Measurements from ENCODE around the gene PAX6. TPM values are rescaled to one million over a fixed set of nuclear protein-coding genes. Genes with fewer than 3 reads are reported as not detected.
A peak's percentile ranks its signal among the peaks of the same experiment; 100 is the strongest.

PAX6 gene
- total and polyA plus RNA-seq, 2 of the 4 experiments (the other 2 are of a cell fraction) = not detected

DNA sequence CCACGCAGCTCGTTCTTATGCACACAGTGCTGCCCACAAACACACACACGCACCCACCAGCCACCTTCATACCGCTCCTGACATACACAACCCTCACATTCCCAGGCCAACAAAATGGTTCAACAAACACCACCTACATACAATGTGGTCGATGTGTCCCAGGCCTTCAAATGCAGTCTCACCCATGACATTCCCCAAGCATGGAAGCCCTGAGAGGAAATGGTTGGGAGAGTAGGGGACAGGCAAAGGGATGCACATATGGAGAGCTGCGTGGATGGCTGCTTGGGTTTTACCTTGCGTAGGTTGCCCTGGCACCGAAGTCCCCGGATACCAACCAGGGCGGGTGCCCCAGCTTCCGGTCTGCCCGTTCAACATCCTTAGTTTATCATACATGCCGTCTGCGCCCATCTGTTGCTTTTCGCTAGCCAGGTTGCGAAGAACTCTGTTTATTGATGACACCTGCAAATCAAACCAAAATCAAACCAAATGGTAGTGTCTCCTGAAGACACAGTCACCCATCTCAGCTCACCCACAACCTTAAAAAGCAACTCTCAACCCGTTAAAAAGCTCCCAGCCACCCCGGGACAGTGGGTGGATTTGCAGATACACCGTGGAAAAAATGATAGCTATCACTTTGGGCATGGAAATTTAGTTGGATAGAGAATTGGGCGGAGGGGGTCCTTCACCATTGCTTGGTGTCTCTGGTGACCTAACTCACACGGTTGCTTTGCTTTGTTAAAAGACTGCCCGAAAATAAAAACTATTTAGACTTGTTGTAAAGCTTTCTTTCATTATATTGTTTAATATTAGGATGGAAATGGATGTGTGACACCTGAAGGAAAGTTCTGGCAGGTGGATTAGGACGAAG, 10.5 kb downstream of the PAX6 start:
- ATAC-seq (ENCODE audit: low read depth) (no peak), DNase-seq (no peak)
- dilution Hi-C loops (cut with HindIII; ENCODE audit: low sequenced_read_pairs, unreplicated experiment) = no loop called here
- Histone ChIP-seq H3K27me3 (ENCODE audit: control insufficient read depth, insufficient read depth, low read length) (peaks cover 94% of the 10 kb centered on the region), H3K14ac (replicated peaks; ENCODE audit: low read depth, low read length) (no peak overlapping the region), H4K20me1 (ENCODE audit: insufficient read depth, low read length) (no peaks in the 10 kb centered on the region; the same call in 1 of the 2 replicates), H3K9ac (ENCODE audit: low read depth, low read length) (no peak overlapping the region), H3K18ac (ENCODE audit: low read depth, low read length) (no peak overlapping the region), H2AK5ac (ENCODE audit: low read depth, low read length) (no peak overlapping the region), H4K91ac (ENCODE audit: insufficient read depth, low read depth, low read length) (no peak overlapping the region), H2AFZ (replicated peaks; ENCODE audit: low read length, poor library complexity) (no peak overlapping the region), H4K5ac (ENCODE audit: low read depth, low read length) (no peak overlapping the region), H4K8ac (ENCODE audit: low read depth in 2 of 2, low read length in 2 of 2) (no peak overlapping the region), H3K23ac (ENCODE audit: low read depth, low read length) (peak overlapping the region; percentile 74; the same call in 1 of the 2 replicates), H2BK20ac (ENCODE audit: low read depth, low read length) (no peak overlapping the region), H3K27ac (ENCODE audit: insufficient read depth, low read length) (no peak overlapping the region), H2AK9ac (replicated peaks; ENCODE audit: low read depth, low read length, poor library complexity) (peak overlapping the region; percentile 51), H2BK120ac (ENCODE audit: low read depth, low read length) (no peak overlapping the region), H3K4me1 (ENCODE audit: control insufficient read depth, insufficient read depth, low read length) (peaks cover 3% of the 10 kb centered on the region; the same call in 1 of the 2 replicates), H3K9me3 (ENCODE audit: control insufficient read depth, insufficient read depth, low read length) (peaks cover 40% of the 10 kb centered on the region), H3K56ac (ENCODE audit: extremely low read depth, insufficient read depth, low read length) (no peak overlapping the region), H3K4ac (ENCODE audit: low read depth, low read length) (no peak overlapping the region), H2BK15ac (ENCODE audit: low read depth, low read length) (no peak overlapping the region), H2BK5ac (ENCODE audit: low read depth, low read length, poor library complexity, severe bottlenecking) (no peak overlapping the region), H3K36me3 (ENCODE audit: control insufficient read depth, insufficient read depth, low read length) (no peaks in the 10 kb centered on the region), H3K4me2 (ENCODE audit: low read depth, low read length) (no peak overlapping the region), H3K4me3 (ENCODE audit: insufficient read depth, low read depth, low read length) (no peak overlapping the region), H3K9me1 (ENCODE audit: insufficient read depth, low read length) (peaks cover 4% of the 10 kb centered on the region; the same call in 1 of the 2 replicates), H3K79me1 (ENCODE audit: low read depth in 1 of 2, low read length in 2 of 2) (no peaks in the 10 kb centered on the region)
- WGBS, 2 experiments (ENCODE audit: extremely low coverage in 2 of 2, insufficient read length in 1 of 2) = 3% methylated on average over 7 of the region's 23 CpGs; no CpG with 5 or more reads in 1 of the 2 experiments
- ChIA-PET CTCF (no interaction called here), POLR2A (ENCODE audit: unreplicated experiment) (no interaction called here)
- intact Hi-C loops (cut with micrococcal nuclease) = no loop called here
- TF ChIP-seq NFE2L2 (IDR thresholded peaks at IDR 0.05; ENCODE audit: low read depth, low read length) (no peak), SMC3 (IDR thresholded peaks at IDR 0.05; ENCODE audit: low read depth, low read length) (no peak), RFX5 (IDR thresholded peaks at IDR 0.05; ENCODE audit: low read depth, low read length) (no peak), CHD1 (IDR thresholded peaks at IDR 0.05; ENCODE audit: low read depth, low read length) (no peak), MAZ (IDR thresholded peaks at IDR 0.05; ENCODE audit: borderline replicate concordance, low read depth, low read length) (no peak), MXI1 (IDR thresholded peaks at IDR 0.05; ENCODE audit: borderline replicate concordance, low read depth, low read length) (no peak), MAFK (IDR thresholded peaks at IDR 0.05; ENCODE audit: low read depth, low read length) (no peak), BHLHE40 (IDR thresholded peaks at IDR 0.05; ENCODE audit: low read depth, low read length) (no peak), POLR2A (IDR thresholded peaks at IDR 0.05; ENCODE audit: low read depth, low read length) (no peak), CEBPB (IDR thresholded peaks at IDR 0.05; ENCODE audit: low read depth, low read length) (no peak)
- TF ChIP-seq, protein P1, sequence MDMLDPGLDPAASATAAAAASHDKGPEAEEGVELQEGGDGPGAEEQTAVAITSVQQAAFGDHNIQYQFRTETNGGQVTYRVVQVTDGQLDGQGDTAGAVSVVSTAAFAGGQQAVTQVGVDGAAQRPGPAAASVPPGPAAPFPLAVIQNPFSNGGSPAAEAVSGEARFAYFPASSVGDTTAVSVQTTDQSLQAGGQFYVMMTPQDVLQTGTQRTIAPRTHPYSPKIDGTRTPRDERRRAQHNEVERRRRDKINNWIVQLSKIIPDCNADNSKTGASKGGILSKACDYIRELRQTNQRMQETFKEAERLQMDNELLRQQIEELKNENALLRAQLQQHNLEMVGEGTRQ (IDR thresholded peaks at IDR 0.05; ENCODE audit: low read depth, low read length) = no peak
- TF ChIP-seq, protein P2, sequence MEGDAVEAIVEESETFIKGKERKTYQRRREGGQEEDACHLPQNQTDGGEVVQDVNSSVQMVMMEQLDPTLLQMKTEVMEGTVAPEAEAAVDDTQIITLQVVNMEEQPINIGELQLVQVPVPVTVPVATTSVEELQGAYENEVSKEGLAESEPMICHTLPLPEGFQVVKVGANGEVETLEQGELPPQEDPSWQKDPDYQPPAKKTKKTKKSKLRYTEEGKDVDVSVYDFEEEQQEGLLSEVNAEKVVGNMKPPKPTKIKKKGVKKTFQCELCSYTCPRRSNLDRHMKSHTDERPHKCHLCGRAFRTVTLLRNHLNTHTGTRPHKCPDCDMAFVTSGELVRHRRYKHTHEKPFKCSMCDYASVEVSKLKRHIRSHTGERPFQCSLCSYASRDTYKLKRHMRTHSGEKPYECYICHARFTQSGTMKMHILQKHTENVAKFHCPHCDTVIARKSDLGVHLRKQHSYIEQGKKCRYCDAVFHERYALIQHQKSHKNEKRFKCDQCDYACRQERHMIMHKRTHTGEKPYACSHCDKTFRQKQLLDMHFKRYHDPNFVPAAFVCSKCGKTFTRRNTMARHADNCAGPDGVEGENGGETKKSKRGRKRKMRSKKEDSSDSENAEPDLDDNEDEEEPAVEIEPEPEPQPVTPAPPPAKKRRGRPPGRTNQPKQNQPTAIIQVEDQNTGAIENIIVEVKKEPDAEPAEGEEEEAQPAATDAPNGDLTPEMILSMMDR (conservative IDR thresholded peaks at IDR 0.05; ENCODE audit: low read depth, low read length) = no peak
- in situ Hi-C loops (cut with MboI; ENCODE audit: low sequenced_read_pairs) = no loop called here
- no TSS peak for BruUV-seq (replicated peaks)

All from IMR-90 (cell line).